ENCODE data around the gene FAM53B.
"Not testable (repeated sequence)": the region's sequence is repeated elsewhere in the genome, so short reads cannot be mapped to it uniquely, and the experiment has no call there.

The FAM53B gene

GRCh38 chr10:124595143-124595883 is 148.9 kb downstream of the FAM53B start:
- DNase-seq: no peak

- no peak for DNase-seq
Measured at GRCh38 chr10:124594240-124594639, 149.9 kb downstream of the FAM53B start.

- no peak for DNase-seq
Measured at GRCh38 chr10:124593431-124593985, 150.7 kb downstream of the FAM53B start.

- DNase-seq: no peak
Measured at GRCh38 chr10:124592736-124593430, 151.3 kb downstream of the FAM53B start.

- DNase-seq: no peak
Measured at GRCh38 chr10:124592101-124592500, 152.1 kb downstream of the FAM53B start.

GRCh38 chr10:124591123-124591495 is 153.1 kb downstream of the FAM53B start:
- DNase-seq: no peak

GRCh38 chr10:124590216-124591122 is 153.7 kb downstream of the FAM53B start:
- DNase-seq: no peak

- no peak for DNase-seq
Measured at GRCh38 chr10:124589491-124590041, 154.6 kb downstream of the FAM53B start.

GRCh38 chr10:124588736-124589490 is 155.3 kb downstream of the FAM53B start:
- DNase-seq: no peak

GRCh38 chr10:124588341-124588735 is 155.8 kb downstream of the FAM53B start:
- not testable (repeated sequence) for DNase-seq

- no peak for DNase-seq
Measured at GRCh38 chr10:124587811-124588211, 156.4 kb downstream of the FAM53B start.

- DNase-seq: no peak
Measured at GRCh38 chr10:124586142-124586541, 158.0 kb downstream of the FAM53B start.

GRCh38 chr10:124579011-124579399 is 165.2 kb downstream of the FAM53B start:
- DNase-seq: no peak

GRCh38 chr10:124578231-124579010 is 165.8 kb downstream of the FAM53B start:
- DNase-seq: no peak

- DNase-seq: no peak
Measured at GRCh38 chr10:124577651-124578050, 166.5 kb downstream of the FAM53B start.

GRCh38 chr10:124576526-124577420 is 167.4 kb downstream of the FAM53B start:
- DNase-seq: no peak

GRCh38 chr10:124575107-124576035 is 168.8 kb downstream of the FAM53B start:
- no peak for DNase-seq

- DNase-seq: no peak
Measured at GRCh38 chr10:124574456-124575070, 169.6 kb downstream of the FAM53B start.
